Measurements from ENCODE around the gene ANGPT4. TPM values are rescaled to one million over a fixed set of nuclear protein-coding genes. Genes with fewer than 3 reads are reported as not detected.
A peak's percentile ranks its signal among the peaks of the same experiment; 100 is the strongest.
"Not testable (repeated sequence)": the region's sequence is repeated elsewhere in the genome, so short reads cannot be mapped to it uniquely, and the experiment has no call there.

ANGPT4 gene
- total RNA-seq, 2 experiments from 2014 or later: not detected

GRCh38 chr20:835608-836045 lies 80.5 kb downstream of the ANGPT4 start:
- H3K4me3 Mint-ChIP-seq: peak overlapping the region; percentile 94
- H3K36me3 Mint-ChIP-seq (ENCODE audit: low read depth): peaks cover 26% of the 10 kb centered on the region
- no peaks in the 10 kb centered on the region for H3K27me3 Mint-ChIP-seq (ENCODE audit: low read depth)
- CTCF ChIA-PET: interaction anchor here (2.5 kb wide), 1 partner anchor 12 kb away, joined by 7 read pairs; no protein-coding TSS in a partner anchor
- POLR2A ChIA-PET: interaction anchor here (0.8 to 1.0 kb wide), 2 partner anchors 8 to 11 kb away, joined by 3 read pairs; no protein-coding TSS in a partner anchor
- no peak for DNase-seq
- H3K4me1 Mint-ChIP-seq (ENCODE audit: low read depth): peaks cover 51% of the 10 kb centered on the region
- peak overlapping the region; percentile 66 for H3K27ac Mint-ChIP-seq
- no peak for ATAC-seq
- H3K9me3 Mint-ChIP-seq (ENCODE audit: insufficient read depth): no peaks in the 10 kb centered on the region

- H3K4me3 Mint-ChIP-seq: peak overlapping the region; percentile 94
Observed at GRCh38 chr20:834151-834746, 81.9 kb downstream of the ANGPT4 start.

GRCh38 chr20:833450-834150 lies 82.5 kb downstream of the ANGPT4 start, which contains the start of gene FAM110A:
Gene FAM110A (plus strand): TSS chr20:833715. CDS start chr20:844805, 11,090 bp downstream.
- ChIA-PET CTCF (interaction anchor here (0.7 to 6.7 kb wide), 15 partner anchors 9 to 465 kb away, joined by 3 to 42 read pairs (median 3); no protein-coding TSS in a partner anchor), POLR2A (interaction anchor here (0.7 to 3.0 kb wide), 6 partner anchors 8 to 289 kb away, joined by 3 to 46 read pairs (median 3); no protein-coding TSS in a partner anchor)
- ATAC-seq (peak; percentile 92), DNase-seq (peak; percentile 97)
- no peaks in the 10 kb centered on the region for H3K9me3 Mint-ChIP-seq (ENCODE audit: insufficient read depth)
- no peaks in the 10 kb centered on the region for H3K27me3 Mint-ChIP-seq (ENCODE audit: low read depth)
- H3K4me1 Mint-ChIP-seq (ENCODE audit: low read depth): peaks cover 40% of the 10 kb centered on the region
- peak within 1 kb of the TSS; percentile 94 for H3K4me3 Mint-ChIP-seq
- peaks cover 15% of the 10 kb centered on the region for H3K36me3 Mint-ChIP-seq (ENCODE audit: low read depth)
- H3K27ac Mint-ChIP-seq: peak within 1 kb of the TSS; percentile 87

More at GRCh38 chr20:834151-834746, 81.9 kb downstream of the ANGPT4 start:
- ATAC-seq (peak; percentile 31), DNase-seq (no peak)
- Mint-ChIP-seq H3K9me3 (ENCODE audit: insufficient read depth) (no peaks in the 10 kb centered on the region), H3K27me3 (ENCODE audit: low read depth) (no peaks in the 10 kb centered on the region), H3K27ac (peak overlapping the region; percentile 87), H3K36me3 (ENCODE audit: low read depth) (peaks cover 18% of the 10 kb centered on the region), H3K4me1 (ENCODE audit: low read depth) (peaks cover 45% of the 10 kb centered on the region)
- CTCF ChIA-PET: interaction anchor here (1.1 to 6.7 kb wide), 8 partner anchors 8 to 464 kb away, joined by 3 to 42 read pairs (median 4); no protein-coding TSS in a partner anchor
- POLR2A ChIA-PET: interaction anchor here (3.0 kb wide), 1 partner anchor 11 kb away, joined by 46 read pairs; no protein-coding TSS in a partner anchor

- H3K36me3 Mint-ChIP-seq (ENCODE audit: low read depth): peaks cover 11% of the 10 kb centered on the region
- DNase-seq (no peak), ATAC-seq (no peak)
- H3K9me3 Mint-ChIP-seq (ENCODE audit: insufficient read depth): no peaks in the 10 kb centered on the region
- peaks cover 35% of the 10 kb centered on the region for H3K4me1 Mint-ChIP-seq (ENCODE audit: low read depth)
- H3K4me3 Mint-ChIP-seq: peak overlapping the region; percentile 94
- H3K27ac Mint-ChIP-seq: peak overlapping the region; percentile 87
- POLR2A ChIA-PET: interaction anchor here (0.7 to 3.0 kb wide), 6 partner anchors 9 to 289 kb away, joined by 3 to 46 read pairs (median 3); no protein-coding TSS in a partner anchor
- CTCF ChIA-PET: interaction anchor here (0.7 to 6.7 kb wide), 16 partner anchors 9 to 465 kb away, joined by 3 to 42 read pairs (median 3); no protein-coding TSS in a partner anchor
- H3K27me3 Mint-ChIP-seq (ENCODE audit: low read depth): no peaks in the 10 kb centered on the region
Observed at GRCh38 chr20:833121-833449, 83.0 kb downstream of the ANGPT4 start.

- POLR2A ChIA-PET: interaction anchor here (3.0 kb wide), 1 partner anchor 14 kb away, joined by 46 read pairs; no protein-coding TSS in a partner anchor
- no peak for ATAC-seq
- peaks cover 28% of the 10 kb centered on the region for H3K4me1 Mint-ChIP-seq (ENCODE audit: low read depth)
- H3K9me3 Mint-ChIP-seq (ENCODE audit: insufficient read depth): no peaks in the 10 kb centered on the region
- no peak overlapping the region for H3K27ac Mint-ChIP-seq
- H3K27me3 Mint-ChIP-seq (ENCODE audit: low read depth): no peaks in the 10 kb centered on the region
- H3K36me3 Mint-ChIP-seq (ENCODE audit: low read depth): peaks cover 6% of the 10 kb centered on the region
- DNase-seq: no peak
- H3K4me3 Mint-ChIP-seq: no peak overlapping the region
- CTCF ChIA-PET: interaction anchor here (0.8 to 6.7 kb wide), 7 partner anchors 12 to 382 kb away, joined by 3 to 42 read pairs (median 7); no protein-coding TSS in a partner anchor
Observed at GRCh38 chr20:831956-832355, 84.2 kb downstream of the ANGPT4 start.

GRCh38 chr20:831251-831650 lies 84.9 kb downstream of the ANGPT4 start:
- H3K4me3 Mint-ChIP-seq: no peak overlapping the region
- no peak overlapping the region for H3K27ac Mint-ChIP-seq
- H3K9me3 Mint-ChIP-seq (ENCODE audit: insufficient read depth): no peaks in the 10 kb centered on the region
- peaks cover under 1% of the 10 kb centered on the region for H3K36me3 Mint-ChIP-seq (ENCODE audit: low read depth)
- peaks cover 22% of the 10 kb centered on the region for H3K4me1 Mint-ChIP-seq (ENCODE audit: low read depth)
- ATAC-seq (no peak), DNase-seq (no peak)
- ChIA-PET POLR2A (no interaction called here), CTCF (interaction anchor here (4.1 to 6.7 kb wide), 2 partner anchors 12 to 125 kb away, joined by 33 to 42 read pairs; no protein-coding TSS in a partner anchor)
- no peaks in the 10 kb centered on the region for H3K27me3 Mint-ChIP-seq (ENCODE audit: low read depth)

- Mint-ChIP-seq H3K4me1 (ENCODE audit: low read depth) (peaks cover 19% of the 10 kb centered on the region), H3K27me3 (ENCODE audit: low read depth) (no peaks in the 10 kb centered on the region), H3K4me3 (no peak overlapping the region), H3K36me3 (ENCODE audit: low read depth) (no peaks in the 10 kb centered on the region), H3K9me3 (ENCODE audit: insufficient read depth) (no peaks in the 10 kb centered on the region), H3K27ac (no peak overlapping the region)
- ChIA-PET POLR2A (no interaction called here), CTCF (interaction anchor here (4.1 to 6.7 kb wide), 2 partner anchors 11 to 126 kb away, joined by 33 to 42 read pairs; no protein-coding TSS in a partner anchor)
- no peak for ATAC-seq
- no peak for DNase-seq
Observed at GRCh38 chr20:830011-830521, 86.1 kb downstream of the ANGPT4 start.

GRCh38 chr20:829551-829950 lies 86.6 kb downstream of the ANGPT4 start:
- CTCF ChIA-PET: interaction anchor here (6.7 kb wide), 1 partner anchor 127 kb away, joined by 42 read pairs; no protein-coding TSS in a partner anchor
- no peaks in the 10 kb centered on the region for H3K36me3 Mint-ChIP-seq (ENCODE audit: low read depth)
- POLR2A ChIA-PET: no interaction called here
- H3K9me3 Mint-ChIP-seq (ENCODE audit: insufficient read depth): no peaks in the 10 kb centered on the region
- DNase-seq (no peak), ATAC-seq (no peak)
- peaks cover 18% of the 10 kb centered on the region for H3K4me1 Mint-ChIP-seq (ENCODE audit: low read depth)
- no peaks in the 10 kb centered on the region for H3K27me3 Mint-ChIP-seq (ENCODE audit: low read depth)
- H3K4me3 Mint-ChIP-seq: no peak overlapping the region
- H3K27ac Mint-ChIP-seq: no peak overlapping the region

GRCh38 chr20:828987-829386 lies 87.1 kb downstream of the ANGPT4 start:
- Mint-ChIP-seq H3K4me3 (no peak overlapping the region), H3K27ac (no peak overlapping the region), H3K4me1 (ENCODE audit: low read depth) (peaks cover 16% of the 10 kb centered on the region), H3K36me3 (ENCODE audit: low read depth) (no peaks in the 10 kb centered on the region), H3K27me3 (ENCODE audit: low read depth) (no peaks in the 10 kb centered on the region), H3K9me3 (ENCODE audit: insufficient read depth) (no peaks in the 10 kb centered on the region)
- ChIA-PET CTCF (interaction anchor here (6.7 kb wide), 1 partner anchor 127 kb away, joined by 42 read pairs; no protein-coding TSS in a partner anchor), POLR2A (no interaction called here)
- DNase-seq: no peak
- no peak for ATAC-seq

- ATAC-seq; H3K4me3 Mint-ChIP-seq; H3K27me3 Mint-ChIP-seq (ENCODE audit: low read depth); H3K9me3 Mint-ChIP-seq (ENCODE audit: insufficient read depth); H3K36me3 Mint-ChIP-seq (ENCODE audit: low read depth); DNase-seq; H3K27ac Mint-ChIP-seq; POLR2A ChIA-PET: not testable (repeated sequence)
- CTCF ChIA-PET: interaction anchor here (6.7 kb wide), 1 partner anchor 128 kb away, joined by 42 read pairs; no protein-coding TSS in a partner anchor
- H3K4me1 Mint-ChIP-seq (ENCODE audit: low read depth): peaks cover 11% of the 10 kb centered on the region
Observed at GRCh38 chr20:827981-828380, 88.2 kb downstream of the ANGPT4 start.

GRCh38 chr20:826695-827323 lies 89.3 kb downstream of the ANGPT4 start:
- Mint-ChIP-seq H3K9me3 (ENCODE audit: insufficient read depth) (no peaks in the 10 kb centered on the region), H3K27ac (no peak overlapping the region), H3K27me3 (ENCODE audit: low read depth) (no peaks in the 10 kb centered on the region), H3K4me1 (ENCODE audit: low read depth) (peaks cover 10% of the 10 kb centered on the region), H3K4me3 (no peak overlapping the region), H3K36me3 (ENCODE audit: low read depth) (no peaks in the 10 kb centered on the region)
- POLR2A ChIA-PET: no interaction called here
- CTCF ChIA-PET: interaction anchor here (1.0 kb wide), 1 partner anchor 130 kb away, joined by 3 read pairs; no protein-coding TSS in a partner anchor
- DNase-seq (no peak), ATAC-seq (no peak)
